Measurements from ENCODE around the gene S100A12.

Gene S100A12

GRCh38 chr1:153336650-153337049 is 38.8 kb downstream of the S100A12 start:
- peaks cover 2% of the 10 kb centered on the region for H3K27me3 ChIP-seq (ENCODE audit: insufficient read depth, poor library complexity, severe bottlenecking)

GRCh38 chr1:153333902-153334301 is 41.5 kb downstream of the S100A12 start:
- Histone ChIP-seq H3K4me1 (ENCODE audit: insufficient read depth, poor library complexity, severe bottlenecking) (no peaks in the 10 kb centered on the region), H3K36me3 (ENCODE audit: low read depth) (no peaks in the 10 kb centered on the region), H3K4me3 (ENCODE audit: severe bottlenecking) (no peak overlapping the region), H3K27me3 (ENCODE audit: insufficient read depth, poor library complexity, severe bottlenecking) (peaks cover 3% of the 10 kb centered on the region), H3K9me3 (ENCODE audit: severe bottlenecking) (no peaks in the 10 kb centered on the region), H3K27ac (ENCODE audit: poor library complexity, severe bottlenecking) (no peak overlapping the region)
- ATAC-seq (ENCODE audit: low read depth) (no peak), DNase-seq (ENCODE audit: low spot score) (no peak)
- no peak for TF ChIP-seq CTCF (IDR thresholded peaks at IDR 0.05; ENCODE audit: poor library complexity, severe bottlenecking)

More at GRCh38 chr1:153336650-153337049, 38.8 kb downstream of the S100A12 start:
- DNase-seq (ENCODE audit: low spot score) (no peak), ATAC-seq (ENCODE audit: low read depth) (no peak)
- no peak for TF ChIP-seq CTCF (IDR thresholded peaks at IDR 0.05; ENCODE audit: poor library complexity, severe bottlenecking)
- no peaks in the 10 kb centered on the region for H3K4me1 ChIP-seq (ENCODE audit: insufficient read depth, poor library complexity, severe bottlenecking)
- H3K4me3 ChIP-seq (ENCODE audit: severe bottlenecking) = no peak overlapping the region
- no peaks in the 10 kb centered on the region for H3K9me3 ChIP-seq (ENCODE audit: severe bottlenecking)
- H3K27ac ChIP-seq (ENCODE audit: poor library complexity, severe bottlenecking) = no peak overlapping the region
- H3K36me3 ChIP-seq (ENCODE audit: low read depth) = no peaks in the 10 kb centered on the region

GRCh38 chr1:153324912-153325311 is 50.5 kb downstream of the S100A12 start:
- no peaks in the 10 kb centered on the region for H3K27me3 ChIP-seq (ENCODE audit: insufficient read depth, poor library complexity, severe bottlenecking)
- H3K36me3 ChIP-seq (ENCODE audit: low read depth) = no peaks in the 10 kb centered on the region
- no peak for DNase-seq (ENCODE audit: low spot score)
- no peaks in the 10 kb centered on the region for H3K4me1 ChIP-seq (ENCODE audit: insufficient read depth, poor library complexity, severe bottlenecking)
- ATAC-seq (ENCODE audit: low read depth) = no peak
- no peak overlapping the region for H3K27ac ChIP-seq (ENCODE audit: poor library complexity, severe bottlenecking)
- no peak overlapping the region for H3K4me3 ChIP-seq (ENCODE audit: severe bottlenecking)
- TF ChIP-seq CTCF (IDR thresholded peaks at IDR 0.05; ENCODE audit: poor library complexity, severe bottlenecking) = no peak
- H3K9me3 ChIP-seq (ENCODE audit: severe bottlenecking) = peaks cover 8% of the 10 kb centered on the region

Measured in RWPE2 (cell line).